ENCODE measurements around the gene DACH1.

DACH1 gene

GRCh38 chr13:71618159-71618558 lies 248.8 kb downstream of the DACH1 start:
- DNase-seq = no peak

DNA sequence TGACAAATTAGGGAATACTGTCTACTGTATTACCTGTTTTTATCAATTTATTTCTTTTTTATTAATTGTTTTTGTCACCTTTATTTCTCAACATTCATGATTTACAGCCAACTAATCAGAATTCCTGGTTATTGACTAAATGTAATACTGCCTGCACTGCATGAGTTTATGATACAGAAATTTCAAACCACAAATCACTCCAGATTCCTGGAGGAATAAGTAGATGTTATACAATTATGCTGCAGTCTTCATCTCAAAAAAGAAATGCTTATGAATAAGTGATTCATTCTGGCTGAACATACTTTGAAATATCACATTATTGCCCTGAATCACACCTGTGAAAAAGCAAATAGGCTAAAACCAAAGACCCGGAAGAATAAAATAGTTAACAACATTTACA lies 249.7 kb downstream of the DACH1 start:
- DNase-seq = no peak

DNA sequence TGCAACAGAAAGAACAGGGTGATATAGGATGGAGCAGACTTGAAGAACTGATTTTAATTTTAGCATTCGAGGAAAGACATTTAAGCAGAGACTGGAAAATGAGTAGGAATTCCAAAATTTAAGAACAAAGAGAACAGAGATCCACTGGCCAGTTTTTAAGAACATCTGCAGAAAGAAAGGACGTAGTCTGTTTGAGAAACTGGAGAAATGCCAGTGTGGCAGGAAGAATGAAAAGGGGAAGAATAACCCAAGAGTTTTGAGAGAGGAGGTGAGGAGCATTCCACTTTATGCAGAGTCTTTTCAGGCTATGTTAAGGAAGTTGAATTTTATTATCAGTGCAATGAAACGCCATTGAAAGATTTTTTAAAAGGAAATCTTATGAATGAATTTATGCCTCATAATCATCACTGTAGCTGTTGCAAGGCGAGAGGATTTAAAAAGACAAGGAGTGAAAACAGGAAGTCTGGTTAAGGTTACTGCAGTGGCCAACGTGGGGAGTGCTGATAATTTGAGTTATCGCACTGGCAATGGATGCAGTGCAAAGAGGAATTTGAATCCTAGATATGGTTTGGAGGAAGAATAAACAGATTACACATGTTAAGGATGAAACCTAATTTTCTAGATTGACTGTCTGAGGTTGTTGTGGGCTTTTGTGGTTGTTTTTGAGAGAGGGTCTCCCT lies 253.8 kb downstream of the DACH1 start:
- no peak for DNase-seq

GRCh38 chr13:71611292-71611691 lies 255.7 kb downstream of the DACH1 start:
- DNase-seq = no peak

DNA sequence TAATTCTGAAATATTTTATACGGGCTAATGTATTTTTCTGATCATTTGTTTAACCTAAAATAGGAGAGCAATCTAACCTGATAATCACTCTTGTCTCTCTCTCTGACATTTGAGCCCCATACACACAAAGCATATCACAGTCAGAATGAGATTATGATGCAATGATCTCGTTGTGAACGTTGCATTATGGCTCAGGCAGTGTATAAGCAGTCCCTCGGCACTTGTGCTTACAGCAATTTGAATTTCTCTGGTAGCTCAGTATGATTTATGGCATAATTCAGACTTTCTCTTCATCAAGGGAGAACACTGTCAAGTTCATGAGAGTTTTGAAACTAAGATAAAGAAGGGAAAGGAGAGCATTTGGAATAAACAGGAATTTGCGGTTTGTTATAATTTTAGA lies 256.1 kb downstream of the DACH1 start:
- DNase-seq = no peak

GRCh38 chr13:71609271-71609670 lies 257.7 kb downstream of the DACH1 start:
- DNase-seq = no peak

DNA sequence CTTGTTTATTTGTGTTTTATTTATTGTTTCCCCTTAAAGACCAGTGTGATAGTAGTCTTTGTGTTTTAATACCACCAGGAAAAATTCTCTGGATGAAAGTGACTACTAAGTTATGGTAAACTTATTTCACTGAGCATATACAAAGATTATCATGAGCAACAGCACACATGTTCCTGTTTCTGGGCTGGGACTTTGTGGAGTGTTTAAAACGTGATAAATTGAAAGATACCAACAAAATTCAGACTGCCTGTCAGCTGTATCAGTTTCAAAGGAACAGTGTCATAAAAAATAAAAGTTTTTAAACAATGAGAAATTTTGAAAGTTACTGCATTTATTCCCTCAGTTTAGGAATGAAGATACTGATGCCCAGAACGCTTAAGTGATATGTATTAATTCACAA lies 259.4 kb downstream of the DACH1 start:
- no peak for DNase-seq

DNA sequence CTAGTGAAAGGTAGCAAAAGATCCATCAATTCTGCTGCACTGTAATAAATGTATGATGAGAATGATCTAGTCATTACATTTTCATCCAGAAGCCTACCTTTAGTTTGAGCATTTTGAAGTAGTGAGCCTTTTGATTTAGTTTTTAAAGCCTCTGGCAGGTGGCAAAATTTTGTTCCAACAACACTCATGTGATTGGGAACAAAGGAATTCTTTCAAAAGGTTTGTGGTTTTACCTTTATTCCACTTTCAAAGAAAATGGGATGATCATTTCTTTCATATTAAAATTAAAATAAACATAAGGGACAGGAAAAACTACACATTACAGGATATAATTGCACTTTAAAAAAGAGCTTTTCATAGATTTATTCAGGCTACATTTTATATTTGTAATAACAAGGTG lies 260.2 kb downstream of the DACH1 start:
- no peak for DNase-seq

- no peak for DNase-seq
These were observed 261.3 kb downstream of the DACH1 start for GRCh38 chr13:71605744-71606143.

- no peak for DNase-seq
These were observed 263.7 kb downstream of the DACH1 start for GRCh38 chr13:71603255-71603654.

GRCh38 chr13:71602344-71602743 lies 264.7 kb downstream of the DACH1 start:
- DNase-seq = no peak

GRCh38 chr13:71597150-71597549 lies 269.9 kb downstream of the DACH1 start:
- DNase-seq = no peak

DNA sequence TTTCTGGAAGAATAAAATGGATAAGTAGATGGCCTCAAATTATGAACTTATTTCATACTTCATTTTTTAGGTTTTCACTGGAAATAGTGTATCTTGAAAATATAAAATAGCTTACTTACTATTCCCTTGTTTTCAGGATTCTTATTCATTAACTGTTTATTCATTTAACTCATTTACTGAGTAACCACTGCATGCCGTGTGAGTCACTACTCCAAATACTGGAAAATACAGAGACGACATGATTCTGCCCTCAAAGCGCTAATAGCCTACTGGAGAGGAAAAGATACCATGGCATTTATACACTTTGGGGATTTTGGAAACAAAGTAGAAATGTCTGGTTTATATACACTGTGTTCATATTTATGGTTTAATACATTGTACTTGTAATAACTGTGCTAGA lies 270.9 kb downstream of the DACH1 start:
- no peak for DNase-seq

DNA sequence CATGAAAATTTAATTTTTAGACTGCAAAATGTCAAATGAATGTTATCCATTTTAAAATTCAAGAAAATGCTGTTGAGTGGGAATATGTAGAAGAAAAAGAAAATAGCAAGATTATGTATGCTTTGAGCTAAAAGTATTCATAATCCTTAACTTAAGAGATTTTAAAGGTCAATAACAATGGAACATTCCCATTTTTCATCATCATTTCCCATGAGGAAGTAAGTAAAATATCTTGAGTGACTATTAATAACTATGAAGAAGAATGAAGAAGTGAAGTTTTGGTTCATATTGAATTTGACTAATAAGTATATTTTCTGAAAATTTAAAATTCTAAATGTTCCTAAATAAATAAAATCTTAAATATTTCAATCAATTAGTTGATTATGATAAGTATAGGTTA lies 273.4 kb downstream of the DACH1 start:
- no peak for DNase-seq

DNA sequence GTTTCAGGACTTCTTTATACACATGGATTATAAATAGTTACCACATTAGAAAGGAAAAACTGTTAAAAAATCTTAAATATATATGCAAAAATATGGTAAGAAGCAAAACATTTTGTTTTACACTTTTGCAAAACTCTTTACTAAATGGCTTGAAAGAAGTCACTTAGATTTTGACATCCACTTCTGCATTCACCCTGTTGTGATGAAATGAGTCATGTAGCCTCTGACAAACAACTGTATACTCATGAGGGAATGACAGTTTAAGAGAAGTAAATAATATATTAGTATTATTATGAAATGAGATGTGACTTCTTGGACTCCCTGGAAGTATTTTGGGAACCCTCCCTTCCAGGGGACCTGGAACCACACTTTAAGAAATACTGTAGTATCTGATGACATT lies 275.6 kb downstream of the DACH1 start:
- DNase-seq = no peak

- DNase-seq = no peak
These were observed 276.3 kb downstream of the DACH1 start for GRCh38 chr13:71590654-71591148.

DNA sequence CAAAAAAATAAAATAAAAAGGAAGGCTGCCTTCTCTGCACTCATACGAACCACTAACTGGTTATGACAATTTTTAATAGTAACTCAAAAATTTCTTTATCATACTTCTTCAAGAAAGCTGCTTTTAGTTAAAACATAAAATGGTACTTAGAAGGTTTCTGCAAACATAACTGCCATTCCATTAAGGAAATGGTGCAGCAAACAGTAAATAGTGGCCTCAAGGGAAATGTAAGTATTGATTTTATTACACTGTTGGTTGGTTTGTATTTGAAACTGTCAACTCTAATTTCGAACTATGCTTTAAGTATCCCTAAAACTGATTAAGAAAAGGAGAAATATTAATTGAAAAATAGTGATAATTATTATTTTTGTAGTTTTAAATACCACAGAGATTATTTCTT lies 278.0 kb downstream of the DACH1 start:
- no peak for DNase-seq

- no peak for DNase-seq
These were observed 279.2 kb downstream of the DACH1 start for GRCh38 chr13:71587817-71588216.

DNA sequence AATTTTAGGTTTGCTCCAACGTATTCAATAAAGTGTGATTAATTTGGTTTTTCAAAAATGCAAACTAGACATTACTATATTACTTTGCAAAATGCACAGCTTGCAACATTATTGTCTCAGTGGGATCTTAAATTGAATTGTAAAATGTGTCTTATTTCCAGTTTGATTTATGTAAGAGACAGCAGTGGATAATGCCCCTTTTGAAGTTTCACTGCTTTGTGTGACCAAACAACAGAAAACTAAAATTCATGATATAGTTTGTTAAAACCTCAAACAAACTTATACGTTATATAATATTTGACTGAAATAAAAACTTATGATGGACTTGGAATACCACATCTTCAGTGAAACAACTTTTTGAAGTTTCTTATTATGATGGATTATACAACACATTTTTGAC lies 279.8 kb downstream of the DACH1 start:
- no peak for DNase-seq

- no peak for DNase-seq
These were observed 283.4 kb downstream of the DACH1 start for GRCh38 chr13:71583581-71583980.

GRCh38 chr13:71580614-71581013 lies 286.4 kb downstream of the DACH1 start:
- no peak for DNase-seq

GRCh38 chr13:71578048-71578447 lies 289.0 kb downstream of the DACH1 start:
- DNase-seq = no peak

DNA sequence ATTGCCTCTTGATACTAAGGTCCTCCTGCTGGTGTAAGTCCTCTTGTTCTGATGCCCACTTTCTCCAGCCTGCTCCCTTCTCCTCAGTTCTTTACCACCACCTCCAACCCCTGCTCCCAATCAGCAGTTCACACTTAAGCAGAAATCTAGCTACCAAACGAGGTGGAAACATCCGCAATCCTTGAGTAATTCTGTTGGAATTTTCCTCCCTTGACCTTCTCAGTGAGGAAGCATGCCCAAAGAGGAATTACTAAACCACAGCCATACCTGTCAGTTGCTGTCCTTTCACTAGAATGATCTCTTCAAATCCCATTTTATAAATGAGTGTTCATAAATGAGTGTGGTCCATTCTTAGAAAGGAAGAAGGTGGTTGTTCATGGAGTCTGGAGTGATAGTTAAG lies 289.9 kb downstream of the DACH1 start:
- no peak for DNase-seq

DNA sequence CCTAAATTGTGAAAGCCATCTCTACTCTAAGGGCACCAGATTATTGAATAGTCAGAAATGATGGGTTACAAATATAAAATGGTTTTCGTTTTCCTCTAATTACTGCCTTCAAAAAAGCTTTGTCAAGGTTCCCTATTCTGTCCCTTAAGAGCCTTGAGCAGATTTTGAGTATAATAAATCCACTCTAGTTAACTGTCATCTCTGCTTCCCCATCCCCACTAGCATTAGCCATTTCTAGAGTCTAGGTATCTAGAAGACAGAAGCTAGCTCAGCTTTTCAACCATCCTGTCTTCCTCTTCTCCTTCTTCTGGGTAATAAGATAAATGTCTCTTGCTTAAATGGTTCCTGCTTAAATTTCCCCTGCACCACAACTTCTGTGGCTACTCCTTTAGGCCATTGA lies 290.4 kb downstream of the DACH1 start:
- DNase-seq = no peak

DNA sequence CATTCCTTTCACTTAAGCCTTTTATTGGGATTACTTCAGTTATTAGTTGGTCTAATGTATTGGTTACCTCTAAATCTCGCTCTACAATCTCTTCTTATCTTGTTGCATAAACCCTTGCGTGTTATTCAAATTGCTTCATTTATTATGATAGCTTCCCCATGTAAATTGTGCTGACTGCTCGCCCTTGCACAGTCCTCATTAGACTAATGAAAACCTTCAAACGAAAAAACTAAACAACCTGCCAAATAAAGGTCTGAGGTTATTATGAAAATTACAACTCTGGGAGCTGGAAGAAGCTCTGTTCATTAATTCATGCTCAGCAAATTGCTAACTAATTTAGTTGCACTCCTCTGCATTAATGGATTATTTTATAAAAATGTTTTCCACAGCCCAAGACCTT lies 320.1 kb downstream of the DACH1 start:
- no peak for DNase-seq
